ENCODE results near the gene DUSP1.
"Not testable (repeated sequence)": the region's sequence is repeated elsewhere in the genome, so short reads cannot be mapped to it uniquely, and the experiment has no call there.

DUSP1 gene, protein sequence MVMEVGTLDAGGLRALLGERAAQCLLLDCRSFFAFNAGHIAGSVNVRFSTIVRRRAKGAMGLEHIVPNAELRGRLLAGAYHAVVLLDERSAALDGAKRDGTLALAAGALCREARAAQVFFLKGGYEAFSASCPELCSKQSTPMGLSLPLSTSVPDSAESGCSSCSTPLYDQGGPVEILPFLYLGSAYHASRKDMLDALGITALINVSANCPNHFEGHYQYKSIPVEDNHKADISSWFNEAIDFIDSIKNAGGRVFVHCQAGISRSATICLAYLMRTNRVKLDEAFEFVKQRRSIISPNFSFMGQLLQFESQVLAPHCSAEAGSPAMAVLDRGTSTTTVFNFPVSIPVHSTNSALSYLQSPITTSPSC
- total RNA-seq, result 23.6 to 48.5 reads per million in 2 experiments

- DNase-seq (ENCODE audit: low read depth), result peak; percentile 98
These were observed at the start of gene DUSP1 for GRCh38 chr5:172770675-172771438. DUSP1 (minus strand) TSS chr5:172771195; CDS start chr5:172770952, 243 bp downstream.

DNA sequence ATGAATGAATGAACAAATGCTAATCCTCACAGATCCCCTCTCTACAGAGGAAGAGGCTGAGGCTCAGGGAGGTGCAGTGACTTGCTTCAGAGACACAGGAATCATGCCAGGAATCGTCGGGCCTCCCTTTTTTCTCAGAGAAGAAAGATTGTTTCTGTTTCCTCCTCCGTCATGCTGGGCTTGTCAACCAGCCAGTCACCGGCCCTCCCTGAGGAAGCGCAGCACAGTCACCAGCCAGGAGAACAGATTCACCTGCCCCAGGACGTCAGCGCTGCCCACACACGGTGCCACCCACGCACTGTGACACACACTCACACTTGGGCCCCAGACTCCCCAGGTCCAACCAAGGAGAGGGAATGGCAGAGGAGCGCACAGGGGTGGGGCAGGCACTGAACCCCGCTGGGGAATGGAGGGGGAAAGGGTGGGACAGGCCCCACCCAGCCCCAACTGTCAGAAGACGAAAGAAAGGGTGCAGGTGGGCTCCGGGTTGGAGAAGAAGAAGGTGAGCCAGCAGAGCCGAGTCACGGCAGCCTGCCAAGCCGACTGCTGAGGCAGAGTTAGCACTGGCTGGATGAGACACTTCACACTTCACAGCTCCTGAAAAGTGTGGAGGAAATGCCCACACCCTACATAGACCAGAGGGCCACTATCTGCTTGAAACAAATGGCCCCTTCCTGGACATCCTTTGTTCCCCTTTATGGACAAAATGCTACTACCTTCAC lies 49.2 kb upstream of the DUSP1 start:
- DNase-seq (ENCODE audit: low read depth), result no peak

- DNase-seq (ENCODE audit: low read depth), result no peak
These were observed 48.6 kb upstream of the DUSP1 start for GRCh38 chr5:172819569-172819968.

DNA sequence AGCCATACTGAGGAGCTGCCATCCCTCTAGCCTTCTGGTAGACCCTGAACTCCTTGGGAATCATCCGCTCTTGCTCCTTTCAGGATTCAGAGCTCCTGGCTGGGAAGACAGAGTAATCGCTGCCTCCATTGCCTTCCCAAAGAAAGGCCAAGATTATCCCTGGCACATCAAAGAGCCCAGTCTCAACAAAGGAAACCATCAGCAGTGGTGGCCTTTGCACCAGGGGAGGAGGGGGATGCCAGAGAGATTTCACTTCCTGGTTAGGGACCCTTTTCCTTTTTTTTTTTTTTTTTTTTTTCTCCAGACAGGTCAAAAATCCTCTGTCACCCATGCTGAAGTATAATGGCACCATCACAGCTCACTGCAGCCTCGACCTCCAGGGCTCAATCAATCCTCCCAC lies 47.1 kb upstream of the DUSP1 start:
- no peak for DNase-seq (ENCODE audit: low read depth)

DNA sequence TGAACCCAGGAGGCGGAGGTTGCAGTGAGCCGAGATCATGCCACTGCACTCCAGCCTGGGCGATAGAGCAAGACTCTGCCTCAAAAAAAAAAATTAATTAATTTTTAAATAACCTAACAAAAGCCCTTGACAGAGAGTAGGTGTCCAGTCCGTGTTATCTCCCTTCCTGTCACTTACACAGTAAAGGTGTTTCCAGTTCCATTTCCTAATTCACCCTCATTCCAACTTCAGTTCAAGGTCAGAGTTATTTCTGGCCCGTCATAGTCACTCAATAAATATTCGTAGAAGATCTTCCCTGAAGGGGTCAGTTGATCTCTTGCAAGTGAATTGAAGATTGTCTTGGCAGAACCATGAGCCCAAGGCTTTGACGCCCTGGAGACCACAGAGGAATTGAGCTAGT lies 46.7 kb upstream of the DUSP1 start:
- no peak for DNase-seq (ENCODE audit: low read depth)

GRCh38 chr5:172816925-172817562 lies 46.0 kb upstream of the DUSP1 start:
- no peak for DNase-seq (ENCODE audit: low read depth)

DNA sequence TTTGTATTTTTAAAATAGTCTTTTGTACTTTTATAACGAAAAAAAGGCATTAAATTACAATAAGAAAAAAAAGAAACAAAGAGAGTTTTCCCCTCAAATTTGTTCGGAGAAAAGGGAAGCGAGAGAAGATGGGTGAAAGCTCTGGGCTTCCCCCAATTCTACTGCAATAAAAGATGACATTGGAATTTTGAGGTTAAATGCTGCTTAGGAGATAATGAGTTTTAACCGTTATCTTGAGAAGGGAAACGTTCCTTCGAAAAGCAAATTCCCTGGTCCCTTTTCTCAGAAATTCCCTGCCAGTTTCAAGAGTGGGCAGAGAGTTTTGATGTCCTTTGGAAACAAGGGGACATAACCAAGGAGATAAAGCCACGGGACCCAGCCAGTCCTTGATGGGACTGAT lies 44.6 kb upstream of the DUSP1 start:
- DNase-seq (ENCODE audit: low read depth), result no peak

DNA sequence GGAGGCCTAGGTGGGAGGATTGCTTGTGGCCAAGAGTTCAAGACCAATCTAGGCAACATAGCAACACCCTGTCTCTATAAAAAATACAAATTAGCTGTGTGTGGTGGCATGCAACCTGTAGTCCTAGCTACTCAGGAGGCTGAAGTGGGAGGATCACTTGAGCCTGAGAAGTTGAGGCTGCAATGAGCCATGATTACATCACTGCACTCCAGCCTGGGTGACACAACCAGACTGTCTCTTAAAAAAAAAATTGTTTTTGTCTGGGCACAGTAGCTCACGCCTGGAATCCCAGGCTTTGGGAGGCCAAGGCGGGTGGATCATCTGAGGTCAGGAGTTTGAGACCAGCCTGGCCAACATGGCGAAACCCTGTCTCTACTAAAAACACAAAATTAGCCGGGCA lies 40.0 kb upstream of the DUSP1 start:
- DNase-seq (ENCODE audit: low read depth), result not testable (repeated sequence)

GRCh38 chr5:172809774-172810173 lies 38.8 kb upstream of the DUSP1 start:
- DNase-seq (ENCODE audit: low read depth), result no peak

DNA sequence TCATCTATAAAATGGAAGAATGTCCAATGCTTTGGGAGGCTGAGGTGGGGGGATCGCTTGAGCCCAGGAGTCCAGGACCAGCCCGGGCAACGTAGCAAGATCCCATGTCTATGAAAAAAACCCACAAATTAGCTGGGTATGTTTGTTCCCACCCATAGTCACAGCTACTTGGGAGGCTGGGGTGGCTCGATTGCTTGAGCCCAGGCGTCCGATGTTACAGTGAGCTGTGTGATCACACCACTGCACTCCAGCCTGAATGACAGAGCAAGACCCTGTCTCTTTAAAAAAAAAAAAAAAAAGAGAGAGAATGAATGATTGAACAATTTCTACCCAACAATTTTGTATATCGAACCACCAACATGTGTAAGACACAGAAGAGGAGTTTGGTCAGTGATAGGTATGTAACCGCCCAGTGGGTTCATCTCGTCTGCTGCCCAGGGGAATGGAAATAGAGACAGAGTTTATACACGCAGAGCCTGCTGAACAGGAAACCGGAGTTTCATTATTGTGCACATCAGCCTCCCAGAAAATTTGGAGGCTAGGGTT lies 36.8 kb upstream of the DUSP1 start:
- no peak for DNase-seq (ENCODE audit: low read depth)

DNA sequence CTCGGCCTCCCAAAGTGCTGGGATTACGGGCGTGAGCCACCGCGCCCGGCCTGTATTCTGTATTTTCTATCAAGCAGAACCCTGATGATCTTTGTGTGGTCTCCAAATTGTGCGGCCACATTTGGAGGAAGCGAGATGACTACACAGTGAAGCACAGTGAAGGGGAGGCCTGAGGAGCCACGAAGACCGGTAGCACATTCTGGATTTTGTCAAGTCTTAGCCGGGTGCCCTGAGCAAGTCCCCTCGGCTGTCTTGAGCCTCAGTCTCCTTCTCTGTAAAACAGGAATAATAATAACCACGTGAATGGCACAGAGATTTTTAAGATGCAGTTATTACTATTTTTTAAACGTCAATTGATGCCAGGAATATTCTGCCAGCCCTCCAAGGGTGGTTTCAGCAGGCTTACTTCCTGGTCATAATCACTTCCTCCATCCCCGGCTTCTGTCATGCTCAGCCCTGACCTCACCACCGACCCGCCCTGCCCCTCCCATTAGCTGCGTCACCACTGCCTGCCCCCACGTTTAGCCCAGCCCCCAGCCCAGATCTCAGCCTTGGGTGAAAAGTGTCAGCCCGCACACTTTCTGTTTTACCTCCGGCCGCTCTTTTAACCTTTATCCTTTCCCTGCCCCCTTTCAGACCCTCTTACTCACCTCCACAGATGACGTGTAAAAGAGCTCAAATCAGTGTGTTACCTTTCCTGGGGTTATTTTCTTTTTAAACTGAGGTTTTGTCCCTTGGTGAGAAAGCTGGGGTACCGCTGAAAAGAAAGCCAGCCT lies 36.1 kb upstream of the DUSP1 start:
- DNase-seq (ENCODE audit: low read depth), result peak; percentile 56

- no peak for DNase-seq (ENCODE audit: low read depth)
These were observed 34.8 kb upstream of the DUSP1 start for GRCh38 chr5:172805736-172806255.

DNA sequence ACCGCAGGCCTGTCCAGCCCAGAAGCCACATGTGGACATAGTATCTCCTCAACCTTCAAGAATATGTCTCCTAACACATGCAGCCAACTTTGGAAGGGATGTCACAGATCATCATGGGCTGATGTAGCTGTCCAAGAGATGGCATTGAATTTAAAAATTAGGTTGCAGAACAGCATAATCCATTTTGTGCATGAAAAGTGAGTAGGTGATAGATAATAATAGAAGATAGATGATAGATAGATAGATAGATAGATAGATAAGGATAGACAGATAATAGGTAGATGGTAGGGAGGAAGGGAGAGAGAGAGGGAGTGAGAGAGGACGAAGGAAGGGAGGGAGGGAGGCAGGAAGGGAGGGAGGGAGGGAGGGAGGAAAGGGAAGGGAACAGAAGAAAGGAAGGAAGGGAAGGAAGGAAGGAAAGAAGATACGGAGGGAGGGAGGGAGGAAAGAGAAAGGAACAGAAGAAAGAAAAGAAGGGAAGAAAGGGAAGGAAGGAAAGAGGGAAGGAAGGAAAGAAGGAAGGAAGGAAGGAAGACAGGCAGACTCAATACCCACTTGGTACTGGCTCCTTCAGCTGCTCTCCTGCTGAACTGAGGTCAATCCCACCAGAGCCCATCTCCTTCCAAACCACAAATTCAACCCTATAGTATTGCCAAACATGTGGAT lies 34.2 kb upstream of the DUSP1 start:
- no peak for DNase-seq (ENCODE audit: low read depth)

- DNase-seq (ENCODE audit: low read depth), result no peak
These were observed 31.7 kb upstream of the DUSP1 start for GRCh38 chr5:172802567-172803176.

DNA sequence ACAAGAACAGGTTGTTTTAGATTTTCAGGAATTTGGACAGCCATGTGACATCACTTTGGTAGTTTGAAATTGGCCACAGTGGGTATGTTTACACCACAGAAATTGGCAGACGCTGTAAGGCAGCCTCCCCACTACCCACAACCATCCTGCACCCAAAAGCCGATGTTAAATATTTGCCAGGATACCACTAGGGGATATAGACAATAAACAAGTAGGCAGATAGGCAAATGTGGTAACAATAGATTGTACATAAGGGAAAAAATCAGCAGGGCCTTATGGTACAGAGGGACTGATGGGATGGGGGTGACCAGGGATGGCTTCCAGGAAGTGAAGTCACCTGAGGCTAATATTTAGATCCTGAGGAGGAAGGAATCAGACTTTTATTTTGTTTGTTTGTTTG lies 31.1 kb upstream of the DUSP1 start:
- no peak for DNase-seq (ENCODE audit: low read depth)

DNA sequence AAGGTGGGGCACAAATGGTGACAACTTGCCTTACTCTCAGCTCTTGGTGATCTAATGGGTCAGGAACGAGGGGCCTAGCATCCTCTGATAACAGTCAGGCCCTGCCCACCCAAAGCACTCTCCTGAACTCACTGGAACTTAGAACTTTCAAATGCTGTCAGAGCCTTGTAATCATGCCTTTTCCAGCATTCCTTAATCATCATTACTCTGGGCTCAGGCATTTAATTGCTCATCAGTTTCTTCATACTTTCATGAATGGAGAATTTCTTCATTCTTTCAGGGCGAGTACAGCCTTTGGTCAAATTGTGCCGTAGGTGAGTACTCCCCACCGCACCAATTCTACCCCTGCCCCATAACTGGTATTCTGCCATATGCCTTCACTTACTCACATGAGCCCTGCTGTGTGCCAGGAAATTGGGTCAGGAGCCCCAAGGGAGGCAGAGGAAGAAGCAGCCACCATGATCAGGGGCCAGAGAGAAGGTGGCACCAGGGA lies 30.2 kb upstream of the DUSP1 start:
- no peak for DNase-seq (ENCODE audit: low read depth)

DNA sequence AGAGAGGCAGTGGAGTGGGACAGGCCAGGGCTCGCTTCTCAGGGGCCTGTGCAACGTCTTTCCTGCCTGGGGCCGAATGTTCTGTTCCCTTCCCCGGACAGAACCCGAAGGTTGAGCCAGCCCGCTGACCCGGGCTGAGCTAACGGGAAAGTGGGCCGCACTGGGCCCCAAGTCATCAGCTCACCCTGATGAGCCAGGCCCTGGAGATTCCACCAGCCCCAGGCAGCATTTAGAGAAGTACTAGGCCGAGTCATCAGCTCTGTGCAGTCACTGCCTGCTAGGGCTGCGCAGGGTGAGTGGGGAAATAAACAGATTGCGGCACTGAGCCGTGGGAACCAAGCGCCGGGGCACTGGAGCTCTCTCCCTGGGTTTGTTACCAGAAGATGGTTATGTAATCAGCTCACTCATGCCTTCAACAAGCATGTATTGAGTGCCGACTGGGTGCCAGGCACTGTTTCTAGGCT lies 29.1 kb upstream of the DUSP1 start:
- no peak for DNase-seq (ENCODE audit: low read depth)

DNA sequence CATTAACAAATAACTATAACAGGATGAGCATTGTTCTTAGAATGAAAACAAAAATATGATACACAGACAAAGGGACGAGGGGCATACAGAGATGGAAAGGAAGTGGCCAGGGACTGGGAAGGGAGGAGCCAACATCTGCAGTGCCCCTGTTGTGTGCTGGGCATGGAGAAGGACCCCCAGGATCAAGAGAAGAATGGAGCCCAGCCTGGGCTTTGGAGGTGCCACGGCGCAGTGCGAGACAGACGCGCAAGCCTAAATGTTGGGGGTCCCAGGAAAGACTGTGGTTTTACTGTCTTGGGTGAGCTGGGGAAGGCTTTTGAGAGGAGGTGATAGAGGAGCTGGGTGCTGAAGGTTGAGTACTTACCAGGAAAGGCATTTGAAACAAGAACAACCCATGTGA lies 28.4 kb upstream of the DUSP1 start:
- no peak for DNase-seq (ENCODE audit: low read depth)

- no peak for DNase-seq (ENCODE audit: low read depth)
These were observed 27.6 kb upstream of the DUSP1 start for GRCh38 chr5:172798422-172799215.

Data from T follicular helper cell (primary cell).